ENCODE measurements around the gene PODNL1. TPM values are rescaled to one million over a fixed set of nuclear protein-coding genes. Genes with fewer than 3 reads are reported as not detected.
A peak's percentile ranks its signal among the peaks of the same experiment; 100 is the strongest.

The PODNL1 gene
- total RNA-seq, 1 donor from 2014 or later: 5.2 TPM

DNA sequence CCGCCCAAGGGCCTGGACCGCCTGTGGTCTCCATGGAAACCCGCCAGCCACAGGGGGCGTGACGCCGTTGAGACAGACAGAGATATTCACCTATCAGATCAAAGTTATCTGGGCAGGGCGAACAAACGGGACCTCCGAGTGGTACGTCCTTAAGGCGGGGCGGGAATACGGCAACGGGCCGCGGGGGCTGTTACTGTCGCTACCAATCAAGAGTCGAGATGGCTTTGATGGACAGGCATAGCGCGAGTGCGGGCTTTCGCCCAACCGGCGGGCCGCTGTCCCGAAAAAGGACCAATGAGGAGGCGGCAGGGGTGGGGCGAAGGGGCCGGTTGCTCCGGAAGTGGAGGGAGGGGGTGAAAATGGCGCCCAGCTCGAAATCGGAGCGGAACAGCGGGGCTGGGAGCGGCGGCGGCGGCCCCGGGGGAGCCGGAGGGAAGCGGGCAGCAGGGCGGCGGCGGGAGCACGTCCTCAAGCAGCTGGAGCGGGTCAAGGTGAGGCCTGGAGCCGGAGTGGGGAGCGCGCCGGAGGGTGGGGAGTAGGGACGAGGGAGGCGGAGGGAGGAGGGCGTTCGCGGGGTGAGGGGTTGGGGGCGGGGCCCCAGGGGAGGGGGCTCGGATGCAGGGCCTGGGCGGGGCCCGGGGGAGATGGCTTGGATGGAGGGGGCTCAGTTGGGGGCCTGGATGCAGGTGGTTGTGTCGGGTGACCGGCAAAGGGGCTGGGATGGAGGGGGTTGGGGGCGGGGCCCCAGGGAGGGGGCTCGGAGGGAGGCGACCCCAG lies 14.1 kb upstream of the PODNL1 start, which contains the start of gene DCAF15:
DCAF15 (plus strand) TSS at position 356 of the 777 bp plus-strand sequence; CDS start at position 360, 4 bp downstream.
- peaks cover 0 to 26% of the 10 kb centered on the region in 2 donors for H3K36me3 ChIP-seq
- peak within 1 kb of the TSS; percentile 83 to 89 for H3K4me3 ChIP-seq
- peak within 1 kb of the TSS; percentile 70 for H3K27ac ChIP-seq
- TF ChIP-seq POLR2AphosphoS5 (IDR thresholded peaks at IDR 0.05; ENCODE audit: insufficient read depth in 1 of 2, low read depth in 1 of 2) (peak; percentile 83 to 92), POLR2A (IDR thresholded peaks at IDR 0.05) (peak in 1 of 2 donors; percentile 43)
- TF ChIP-seq, protein P1, sequence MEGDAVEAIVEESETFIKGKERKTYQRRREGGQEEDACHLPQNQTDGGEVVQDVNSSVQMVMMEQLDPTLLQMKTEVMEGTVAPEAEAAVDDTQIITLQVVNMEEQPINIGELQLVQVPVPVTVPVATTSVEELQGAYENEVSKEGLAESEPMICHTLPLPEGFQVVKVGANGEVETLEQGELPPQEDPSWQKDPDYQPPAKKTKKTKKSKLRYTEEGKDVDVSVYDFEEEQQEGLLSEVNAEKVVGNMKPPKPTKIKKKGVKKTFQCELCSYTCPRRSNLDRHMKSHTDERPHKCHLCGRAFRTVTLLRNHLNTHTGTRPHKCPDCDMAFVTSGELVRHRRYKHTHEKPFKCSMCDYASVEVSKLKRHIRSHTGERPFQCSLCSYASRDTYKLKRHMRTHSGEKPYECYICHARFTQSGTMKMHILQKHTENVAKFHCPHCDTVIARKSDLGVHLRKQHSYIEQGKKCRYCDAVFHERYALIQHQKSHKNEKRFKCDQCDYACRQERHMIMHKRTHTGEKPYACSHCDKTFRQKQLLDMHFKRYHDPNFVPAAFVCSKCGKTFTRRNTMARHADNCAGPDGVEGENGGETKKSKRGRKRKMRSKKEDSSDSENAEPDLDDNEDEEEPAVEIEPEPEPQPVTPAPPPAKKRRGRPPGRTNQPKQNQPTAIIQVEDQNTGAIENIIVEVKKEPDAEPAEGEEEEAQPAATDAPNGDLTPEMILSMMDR (IDR thresholded peaks at IDR 0.05): no peak
- H3K27me3 ChIP-seq: no peaks in the 10 kb centered on the region
- no peaks in the 10 kb centered on the region for H3K9me3 ChIP-seq
- peak; percentile 100 for DNase-seq (ENCODE audit: extremely low spot score in 2 of 2)
- intact Hi-C loops (cut with DNase I): no loop called here
- peaks cover 12% of the 10 kb centered on the region for H3K4me1 ChIP-seq

DNA sequence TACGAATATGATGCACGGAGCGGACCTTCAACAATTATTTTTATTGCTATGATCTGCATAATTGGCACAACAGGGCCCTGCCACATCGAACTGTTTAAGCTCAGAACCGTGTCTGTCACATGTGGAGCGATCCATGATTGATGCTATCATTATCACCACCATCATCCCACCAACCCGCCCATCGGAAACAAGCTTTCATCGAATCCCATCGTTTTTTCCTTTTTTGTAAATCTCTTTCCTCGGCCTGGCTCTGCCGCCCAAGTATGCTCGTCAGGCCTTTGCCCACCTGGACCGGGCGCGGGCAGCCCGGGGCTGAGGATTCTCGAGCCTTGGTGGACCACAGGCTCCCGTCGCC lies 13.6 kb upstream of the PODNL1 start:
- no peak for TF ChIP-seq POLR2AphosphoS5 (IDR thresholded peaks at IDR 0.05; ENCODE audit: insufficient read depth in 1 of 2, low read depth in 1 of 2)
- TF ChIP-seq, protein P1 (IDR thresholded peaks at IDR 0.05): no peak
- no peak for TF ChIP-seq POLR2A (IDR thresholded peaks at IDR 0.05)
- H3K27ac ChIP-seq: no peak overlapping the region
- no peaks in the 10 kb centered on the region for H3K9me3 ChIP-seq
- no peak for DNase-seq (ENCODE audit: extremely low spot score in 2 of 2)
- peak overlapping the region; percentile 83 to 89 for H3K4me3 ChIP-seq
- intact Hi-C loops (cut with DNase I): no loop called here
- H3K27me3 ChIP-seq: no peaks in the 10 kb centered on the region
- H3K4me1 ChIP-seq: peaks cover 12% of the 10 kb centered on the region
- H3K36me3 ChIP-seq: peaks cover 0 to 21% of the 10 kb centered on the region in 2 donors

DNA sequence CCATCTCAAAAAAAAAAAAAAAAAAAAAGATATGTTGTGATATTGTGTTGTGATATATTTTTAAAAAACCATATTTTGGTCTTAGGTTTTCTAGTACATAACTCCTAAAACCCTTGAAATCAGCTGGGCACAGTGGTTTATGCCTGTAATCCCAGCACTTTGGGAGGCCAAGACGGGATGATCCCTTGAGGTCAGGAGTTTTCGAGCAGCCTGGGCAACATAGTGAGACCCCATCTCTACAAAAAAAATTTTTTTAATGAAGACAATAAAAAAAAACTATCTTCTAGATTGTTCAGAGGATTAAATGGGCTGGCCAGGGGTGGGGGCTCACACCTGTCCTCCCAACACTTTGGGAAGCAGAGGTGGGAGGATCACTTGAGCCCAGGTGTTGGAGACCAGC lies 12.8 kb upstream of the PODNL1 start:
- Histone ChIP-seq H3K36me3 (peaks cover 0 to 14% of the 10 kb centered on the region in 2 donors), H3K27ac (no peak overlapping the region), H3K4me3 (no peak overlapping the region), H3K4me1 (peaks cover 12% of the 10 kb centered on the region), H3K27me3 (no peaks in the 10 kb centered on the region), H3K9me3 (no peaks in the 10 kb centered on the region)
- intact Hi-C loops (cut with DNase I): no loop called here
- TF ChIP-seq, protein P1 (IDR thresholded peaks at IDR 0.05): no peak
- TF ChIP-seq POLR2A (IDR thresholded peaks at IDR 0.05) (no peak), POLR2AphosphoS5 (IDR thresholded peaks at IDR 0.05; ENCODE audit: insufficient read depth in 1 of 2, low read depth in 1 of 2) (no peak)
- no peak for DNase-seq (ENCODE audit: extremely low spot score in 2 of 2)

DNA sequence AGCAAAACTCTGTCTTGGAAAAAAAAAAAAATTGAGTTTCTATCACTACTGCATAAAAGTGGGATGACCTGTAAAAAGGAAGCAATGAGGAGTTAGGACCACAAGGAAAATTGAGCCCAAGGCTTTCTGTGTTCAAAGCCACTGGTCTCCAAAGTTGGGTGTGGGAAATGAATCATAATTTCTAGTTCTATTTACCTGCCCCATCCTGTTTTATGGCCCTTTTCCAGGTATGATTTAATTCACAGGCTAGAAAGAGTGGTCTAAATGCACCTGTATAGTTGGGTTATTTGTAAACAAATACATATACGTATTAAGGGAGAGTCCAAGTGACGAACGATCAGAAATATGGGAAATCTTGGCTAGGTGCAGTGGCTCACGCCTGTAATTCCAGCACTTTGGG lies 8.2 kb upstream of the PODNL1 start:
- no peak overlapping the region for H3K4me3 ChIP-seq
- no peaks in the 10 kb centered on the region for H3K4me1 ChIP-seq
- no peak for TF ChIP-seq POLR2A (IDR thresholded peaks at IDR 0.05)
- TF ChIP-seq POLR2AphosphoS5 (IDR thresholded peaks at IDR 0.05; ENCODE audit: insufficient read depth in 1 of 2, low read depth in 1 of 2): peak in 1 of 2 donors; percentile 8
- H3K27ac ChIP-seq: no peak overlapping the region
- H3K36me3 ChIP-seq: no peaks in the 10 kb centered on the region
- no peaks in the 10 kb centered on the region for H3K27me3 ChIP-seq
- no peaks in the 10 kb centered on the region for H3K9me3 ChIP-seq
- no peak for DNase-seq (ENCODE audit: extremely low spot score in 2 of 2)
- intact Hi-C loops (cut with DNase I): no loop called here

DNA sequence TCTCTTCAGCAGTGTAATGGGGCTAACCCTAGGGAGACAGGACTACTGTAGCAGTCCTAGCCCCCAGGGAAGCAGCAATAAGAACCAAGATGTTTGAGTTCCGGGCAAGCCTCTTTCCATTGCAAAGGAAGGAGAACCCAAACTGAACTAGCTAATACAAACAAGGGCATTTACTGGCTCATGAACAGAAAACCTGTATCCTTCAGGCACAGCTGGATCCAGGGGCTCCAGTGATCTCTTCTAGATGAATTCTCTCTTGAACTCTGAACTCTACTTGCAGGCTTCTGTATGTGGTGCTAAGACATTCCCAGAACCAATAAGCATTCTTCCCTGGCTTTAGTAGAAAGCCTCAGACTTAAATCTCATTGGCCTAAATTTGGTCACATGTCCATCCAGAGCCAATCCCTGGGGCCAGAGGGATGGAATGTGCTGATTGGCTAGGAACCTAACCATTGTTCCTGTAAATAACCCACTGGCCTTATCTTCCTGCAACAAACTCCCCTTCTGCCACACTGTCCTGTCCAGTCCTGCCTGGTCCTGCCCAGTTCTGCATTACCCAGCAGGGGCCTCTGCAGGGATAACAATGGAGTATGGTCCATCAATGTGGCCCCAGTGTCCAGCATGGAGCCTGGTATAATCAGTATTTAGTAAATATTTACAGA lies 3.9 kb upstream of the PODNL1 start:
- DNase-seq (ENCODE audit: extremely low spot score in 2 of 2): no peak
- TF ChIP-seq POLR2A (IDR thresholded peaks at IDR 0.05): no peak
- no peak for TF ChIP-seq POLR2AphosphoS5 (IDR thresholded peaks at IDR 0.05; ENCODE audit: insufficient read depth in 1 of 2, low read depth in 1 of 2)
- TF ChIP-seq, protein P1 (IDR thresholded peaks at IDR 0.05): no peak
- Histone ChIP-seq H3K4me1 (peaks cover 14% of the 10 kb centered on the region), H3K27me3 (no peaks in the 10 kb centered on the region), H3K9me3 (no peaks in the 10 kb centered on the region), H3K4me3 (no peak overlapping the region), H3K36me3 (no peaks in the 10 kb centered on the region), H3K27ac (no peak overlapping the region)
- intact Hi-C loops (cut with DNase I): no loop called here
